K562 (cell line): ENCODE data around the gene TXNL4A. TPM values are rescaled to one million over a fixed set of nuclear protein-coding genes. Genes with fewer than 3 reads are reported as not detected.

ENCODE experiments used
- ATAC-seq: fragments of 200-7000 bp; cut with Tn5 transposase; 3 replicates; pipeline ENCODE4 v1.9.1; 2020; ENCODE audit warnings: moderate library complexity
- BruUV-seq: library from RNA; stranded (reverse); fragments of 400-500 nt; replicated peaks from 2 replicates; lab custom pipeline; 2021; lab: Mats Ljungman, UMichigan
- CTCF ChIA-PET: fragments of 300-600 bp; formaldehyde crosslinking; extraction: SDS; loops from one replicate; lab custom pipeline; 2021; ENCODE audit warnings: low intra/inter-chr PET ratio; lab: Yijun Ruan, JAX
- POLR2A ChIA-PET: fragments of 300-600, 350-650 bp; sonication (Branson Sonifier 250); formaldehyde crosslinking; extraction: SDS; loops from one replicate; lab custom pipeline; 2021; ENCODE audit warnings: antibody characterized with exemption, inconsistent platforms; lab: Yijun Ruan, JAX
- DNase-seq, 4 experiments: peaks; one replicate each; pipeline versions ENCODE4 v3.0.0 to v3.0.0-alpha.2; 2011 to 2018; ENCODE audit warnings: low spot score in 3 of 4, mixed read lengths in 3 of 4; ENCODE audit errors: extremely low read depth in 1 of 4
- FAIRE-seq: peaks from 2 replicates; lab custom pipeline; 2011; peaks lifted over from hg19 to GRCh38; lab: Jason Lieb, UNC
- H2AFZ ChIP-seq: 2 replicates; pipeline ENCODE4 v1.6.0; 2011; ENCODE audit warnings: low read depth, low read length, control low read depth, inconsistent platforms
- H3K27ac ChIP-seq: fragments of 200-600 bp; 3 replicates; pipeline ENCODE4 v1.8.0; 2011; ENCODE audit warnings: low read depth, mild to moderate bottlenecking, control low read depth, inconsistent platforms, low read length, moderate library complexity, mixed read lengths; ENCODE audit errors: extremely low read depth
- H3K27me3 ChIP-seq, 2 experiments: fragments of 300-600 bp in 1 of 2; 2 replicates in 1 of 2; 3 replicates in 1 of 2; pipeline versions ENCODE4 v1.6.0 to v1.8.0; 2011; ENCODE audit warnings: inconsistent platforms in 2 of 2, low read length in 2 of 2, mild to moderate bottlenecking in 1 of 2, mixed read lengths in 1 of 2, moderate library complexity in 1 of 2; ENCODE audit not compliant: control insufficient read depth in 2 of 2, insufficient read depth in 2 of 2
- H3K36me3 ChIP-seq: fragments of 300-600 bp; 3 replicates; pipeline ENCODE4 v1.8.0; 2011; ENCODE audit warnings: mild to moderate bottlenecking, low read length, inconsistent platforms; ENCODE audit not compliant: control insufficient read depth, insufficient read depth
- H3K4me1 ChIP-seq, 2 experiments: fragments of 200-600 bp in 1 of 2; replicated peaks in 1 of 2; 2 replicates in 1 of 2; 3 replicates in 1 of 2; pipeline versions ENCODE4 v1.5.1 to v1.8.0; 2011; ENCODE audit warnings: inconsistent platforms in 2 of 2, low read length in 2 of 2, mild to moderate bottlenecking in 1 of 2, mixed read lengths in 1 of 2, moderate library complexity in 1 of 2; ENCODE audit not compliant: control insufficient read depth in 2 of 2, insufficient read depth in 2 of 2
- H3K4me2 ChIP-seq: 2 replicates; pipeline ENCODE4 v1.6.1; 2011; ENCODE audit warnings: low read length, control low read depth, inconsistent platforms, mixed read lengths; ENCODE audit not compliant: insufficient read depth
- H3K4me3 ChIP-seq: fragments of 200-600 bp; sonication (generic), shearing (Covaris generic); 2 replicates; pipeline ENCODE4 v1.5.1; 2016; ENCODE audit warnings: control low read depth, inconsistent platforms
- H3K79me2 ChIP-seq: fragments of 200-600 bp; 3 replicates; pipeline ENCODE4 v1.8.0; 2011; ENCODE audit warnings: low read length, inconsistent platforms; ENCODE audit not compliant: control insufficient read depth, insufficient read depth
- H3K9ac ChIP-seq, 2 experiments: 2 replicates each; pipeline versions ENCODE4 v1.6.0 to v1.6.1; 2011; ENCODE audit warnings: low read depth in 2 of 2, low read length in 2 of 2, control low read depth in 1 of 2, inconsistent platforms in 1 of 2, mild to moderate bottlenecking in 1 of 2, mixed read lengths in 1 of 2; ENCODE audit not compliant: insufficient read depth in 1 of 2
- H3K9me1 ChIP-seq: one replicate; pipeline ENCODE4 v1.6.0; 2011; ENCODE audit warnings: inconsistent platforms, mild to moderate bottlenecking, low read length, moderate library complexity; ENCODE audit not compliant: control insufficient read depth, insufficient read depth
- H3K9me3 ChIP-seq: replicated peaks from 2 replicates; pipeline ENCODE4 v1.5.1; 2011; ENCODE audit warnings: low read depth, low read length, inconsistent platforms; ENCODE audit not compliant: control insufficient read depth, insufficient read depth
- H4K20me1 ChIP-seq: replicated peaks from 2 replicates; pipeline ENCODE4 v1.6.1; 2011; ENCODE audit warnings: low read length, inconsistent platforms, mixed read lengths; ENCODE audit not compliant: control insufficient read depth, insufficient read depth
- DNMT1 ChIP-seq: fragments of 450-650 bp; IDR thresholded peaks from 2 replicates; pipeline ENCODE4 v1.6.1; 2016; ENCODE audit warnings: antibody characterized with exemption, mild to moderate bottlenecking
- GTF3C2 ChIP-seq: IDR thresholded peaks from 3 replicates; pipeline ENCODE4 v1.6.1; 2011; ENCODE audit warnings: borderline replicate concordance, mild to moderate bottlenecking, moderate library complexity; ENCODE audit not compliant: insufficient read length; ENCODE audit errors: extremely low read depth
- HNRNPL ChIP-seq: fragments of 200-400 bp; formaldehyde crosslinking; IDR thresholded peaks from 2 replicates; pipeline ENCODE4 v1.6.1; 2017; ENCODE audit warnings: low read depth, mild to moderate bottlenecking, low read length
- RBM17 ChIP-seq: fragments of 200-400 bp; formaldehyde crosslinking; IDR thresholded peaks from 2 replicates; pipeline ENCODE4 v1.6.1; 2017; ENCODE audit warnings: low read depth, mild to moderate bottlenecking, low read length, borderline replicate concordance
- ZNF174 ChIP-seq: fragments of 250-450 bp; sonication (Bioruptor Pico); IDR thresholded peaks from 2 replicates; pipeline ENCODE4 v1.4.0; 2020; ENCODE audit warnings: mild to moderate bottlenecking
- WGBS: fragments of 100-300 bp; shearing (Covaris generic); methylation state at CpG from one replicate; pipeline ENCODE4 v1.1.6; 2016; ENCODE audit warnings: low coverage, mixed read lengths; ENCODE audit not compliant: insufficient coverage; ENCODE audit errors: missing lambda C conversion rate; 5-methylcytosine and 5-hydroxymethylcytosine counted together
- in situ Hi-C: fragments of 300-500 bp; cut with MboI; formaldehyde crosslinking; loops from 4 replicates; pipeline ENCODE4 v1.15.0; 2018; ENCODE audit warnings: inconsistent platforms, mixed read lengths
- intact Hi-C: fragments of 100-400 bp; cut with micrococcal nuclease; formaldehyde crosslinking; loops from 2 replicates; pipeline ENCODE4 v1.14.2; 2022
- polyA plus RNA-seq, 8 experiments: library from polyadenylated mRNA; depleted of rRNA in 4 of 8; stranded (reverse) in 5 of 8; unstranded in 3 of 8; fragments of >200 nt; fragmentation: Nextera tagmentation in 2 of 8; fragmentation: Illumina TruSeq in 1 of 8; extraction: Ambion mirVana in 2 of 8; extraction: Trizol in 1 of 8; gene quantifications; 2 replicates each; pipeline versions ENCODE4 v1.2.1 to v1.2.3, GENCODE V29; 2011 to 2014; ENCODE audit warnings: inconsistent platforms in 1 of 8, missing spikeins in 1 of 8
- total RNA-seq, 7 experiments: library from RNA; depleted of rRNA in 6 of 7; stranded (reverse); fragments of >200 nt in 6 of 7; fragmentation: Illumina TruSeq in 2 of 7; extraction: Trizol in 2 of 7; gene quantifications; 2 replicates each; pipeline versions ENCODE4 v1.2.1 to v1.2.3, GENCODE V29; 2011 to 2021; ENCODE audit warnings: low replicate concordance in 1 of 7

TXNL4A gene
- total and polyA plus RNA-seq, 9 of the 15 experiments (the other 6 are each of a cell fraction or from before 2014, with no cell fraction given), result 27.0 to 132 (median 87.5) TPM

DNA sequence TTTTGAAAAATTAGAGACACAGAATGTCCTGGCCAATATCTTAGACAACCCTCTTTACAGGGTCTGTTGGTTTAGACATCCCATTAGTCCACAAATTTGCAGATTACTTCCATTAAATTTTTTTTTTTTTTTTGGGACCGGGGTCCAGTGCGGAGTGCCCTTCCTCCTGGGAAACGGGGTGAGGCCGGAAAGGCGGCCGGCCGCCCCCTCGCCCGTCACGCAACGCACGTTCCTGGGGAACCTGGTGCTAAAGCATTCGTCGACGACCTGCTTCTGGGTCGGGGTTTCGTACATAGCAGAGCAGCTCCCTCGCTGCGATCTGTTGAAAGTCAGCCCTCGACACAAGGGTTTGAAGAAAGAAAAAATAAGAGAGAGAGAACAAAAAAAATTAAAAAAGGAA is 24.4 kb upstream of the TXNL4A start:
- no peak for FAIRE-seq
- no peaks in the 10 kb centered on the region for H3K9me3 ChIP-seq
- no peaks in the 10 kb centered on the region for H3K9me1 ChIP-seq
- intact Hi-C loops, result no loop called here
- in situ Hi-C loops, result no loop called here
- no peak for DNase-seq
- no peaks in the 10 kb centered on the region for H3K79me2 ChIP-seq
- H3K4me2 ChIP-seq, result no peak overlapping the region
- H3K4me1 ChIP-seq, result peaks cover 8 to 24% of the 10 kb centered on the region in 2 experiments; a peak in 4 of 5 replicates
- no peaks in the 10 kb centered on the region for H3K36me3 ChIP-seq
- 100% methylated on average over 1 of the region's 20 CpGs for WGBS
- H2AFZ ChIP-seq, result no peak overlapping the region
- no peaks in the 10 kb centered on the region for H4K20me1 ChIP-seq
- no peak for ATAC-seq
- H3K27me3 ChIP-seq, result no peaks in the 10 kb centered on the region
- CTCF ChIA-PET, result no interaction called here
- no peak overlapping the region for H3K4me3 ChIP-seq
- POLR2A ChIA-PET, result no interaction called here
- H3K9ac ChIP-seq, result no peak overlapping the region
- BruUV-seq, result no TSS peak
- peak overlapping the region; percentile 64; the same call in 2 of the 3 replicates for H3K27ac ChIP-seq
- TF ChIP-seq DNMT1, result no peak
- TF ChIP-seq HNRNPL, result no peak
- TF ChIP-seq RBM17, result no peak
- no peak for TF ChIP-seq ZNF174 (CRISPR knock-in tag)
- TF ChIP-seq GTF3C2, result no peak
